Bronchial epithelial cell (primary cell): ENCODE data around the gene TMEM45B. TPM values are rescaled to one million over a fixed set of nuclear protein-coding genes. Genes with fewer than 3 reads are reported as not detected.
A peak's percentile ranks its signal among the peaks of the same experiment; 100 is the strongest.

Experiments
- DNase-seq: peaks from one replicate; pipeline ENCODE4 v3.0.0-alpha.2; 2010; ENCODE audit warnings: low read depth
- FAIRE-seq: peaks from 2 replicates; lab custom pipeline; 2011; peaks lifted over from hg19 to GRCh38; lab: Jason Lieb, UNC
- H3K27me3 ChIP-seq: 2 replicates; pipeline ENCODE4 v1.5.1; 2011; ENCODE audit warnings: low read length; ENCODE audit not compliant: control insufficient read depth, insufficient read depth
- H3K36me3 ChIP-seq: 2 replicates; pipeline ENCODE4 v1.5.1; 2011; ENCODE audit warnings: low read length; ENCODE audit not compliant: control insufficient read depth, insufficient read depth
- H3K4me3 ChIP-seq: 2 replicates; pipeline ENCODE4 v1.5.1; 2011; ENCODE audit warnings: mild to moderate bottlenecking, low read depth, low read length, control low read depth
- total RNA-seq: library from RNA; depleted of rRNA; stranded (reverse); fragments of >200 nt; gene quantifications from 2 replicates; pipeline ENCODE4 v1.2.1, GENCODE V29; 2014
- TF ChIP-seq, protein P1 (sequence below): IDR thresholded peaks from 2 replicates; pipeline ENCODE4 v1.5.1; 2011; ENCODE audit warnings: mild to moderate bottlenecking, moderate library complexity, low read length, control low read depth, inconsistent platforms; ENCODE audit not compliant: insufficient read depth, severe bottlenecking

TMEM45B gene
- total RNA-seq, 1 donor from 2014 or later: 162 TPM

DNA sequence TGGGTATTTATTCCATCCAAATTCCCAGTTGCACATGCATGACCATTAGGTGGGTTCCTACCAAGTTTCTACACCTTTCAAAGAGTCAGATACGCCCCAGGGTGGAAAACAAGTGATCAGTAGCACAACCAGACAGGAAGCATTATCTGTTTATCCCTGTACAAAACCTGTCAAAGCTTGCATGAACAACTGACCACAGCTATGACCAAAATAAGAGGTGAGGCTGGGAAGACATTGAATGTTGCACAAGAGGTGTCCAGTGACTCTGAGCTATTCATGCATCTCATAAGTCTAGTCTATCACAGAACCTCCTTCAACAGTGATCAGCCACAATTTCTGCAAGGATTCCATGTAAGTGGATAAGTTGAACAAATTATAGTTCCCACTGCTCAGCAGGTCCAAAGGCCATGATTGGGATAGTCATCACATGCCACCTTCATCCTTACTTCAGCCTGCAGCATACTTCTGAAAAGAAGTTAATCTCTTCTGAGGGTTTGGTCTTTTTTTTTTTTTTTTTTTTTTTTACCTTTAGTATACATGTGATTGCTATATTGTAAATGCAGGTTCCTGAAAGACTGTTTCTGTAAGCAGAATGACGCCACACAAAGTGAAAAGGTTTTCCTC, 28.0 kb upstream of the TMEM45B start:
- peak; percentile 84 for FAIRE-seq
- Histone ChIP-seq H3K27me3 (no peaks in the 10 kb centered on the region), H3K36me3 (no peaks in the 10 kb centered on the region), H3K4me3 (no peak overlapping the region)
- DNase-seq: peak; percentile 92
- TF ChIP-seq, protein P1, sequence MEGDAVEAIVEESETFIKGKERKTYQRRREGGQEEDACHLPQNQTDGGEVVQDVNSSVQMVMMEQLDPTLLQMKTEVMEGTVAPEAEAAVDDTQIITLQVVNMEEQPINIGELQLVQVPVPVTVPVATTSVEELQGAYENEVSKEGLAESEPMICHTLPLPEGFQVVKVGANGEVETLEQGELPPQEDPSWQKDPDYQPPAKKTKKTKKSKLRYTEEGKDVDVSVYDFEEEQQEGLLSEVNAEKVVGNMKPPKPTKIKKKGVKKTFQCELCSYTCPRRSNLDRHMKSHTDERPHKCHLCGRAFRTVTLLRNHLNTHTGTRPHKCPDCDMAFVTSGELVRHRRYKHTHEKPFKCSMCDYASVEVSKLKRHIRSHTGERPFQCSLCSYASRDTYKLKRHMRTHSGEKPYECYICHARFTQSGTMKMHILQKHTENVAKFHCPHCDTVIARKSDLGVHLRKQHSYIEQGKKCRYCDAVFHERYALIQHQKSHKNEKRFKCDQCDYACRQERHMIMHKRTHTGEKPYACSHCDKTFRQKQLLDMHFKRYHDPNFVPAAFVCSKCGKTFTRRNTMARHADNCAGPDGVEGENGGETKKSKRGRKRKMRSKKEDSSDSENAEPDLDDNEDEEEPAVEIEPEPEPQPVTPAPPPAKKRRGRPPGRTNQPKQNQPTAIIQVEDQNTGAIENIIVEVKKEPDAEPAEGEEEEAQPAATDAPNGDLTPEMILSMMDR: no peak

DNA sequence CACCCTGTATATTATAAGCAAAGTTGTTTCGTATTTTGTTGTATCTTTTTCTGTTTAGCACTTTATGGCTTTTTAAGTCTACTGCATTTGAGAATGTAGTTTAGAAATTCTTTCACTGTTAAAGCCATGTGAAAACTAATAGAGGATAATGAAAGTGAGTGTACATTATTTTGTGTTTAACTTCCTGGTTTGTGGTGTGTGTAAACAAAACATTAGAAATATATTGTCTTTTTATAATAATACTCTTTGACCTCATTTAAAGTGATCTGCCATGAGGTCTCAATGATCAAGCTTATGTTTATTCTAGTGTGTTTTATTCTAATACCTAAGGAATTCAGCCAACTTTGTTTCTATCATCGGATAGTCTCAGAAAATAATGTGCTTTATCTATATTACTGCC, 27.4 kb upstream of the TMEM45B start:
- no peak for FAIRE-seq
- DNase-seq: no peak
- H3K36me3 ChIP-seq: no peaks in the 10 kb centered on the region
- TF ChIP-seq, protein P1: no peak
- H3K27me3 ChIP-seq: no peaks in the 10 kb centered on the region
- H3K4me3 ChIP-seq: no peak overlapping the region

DNA sequence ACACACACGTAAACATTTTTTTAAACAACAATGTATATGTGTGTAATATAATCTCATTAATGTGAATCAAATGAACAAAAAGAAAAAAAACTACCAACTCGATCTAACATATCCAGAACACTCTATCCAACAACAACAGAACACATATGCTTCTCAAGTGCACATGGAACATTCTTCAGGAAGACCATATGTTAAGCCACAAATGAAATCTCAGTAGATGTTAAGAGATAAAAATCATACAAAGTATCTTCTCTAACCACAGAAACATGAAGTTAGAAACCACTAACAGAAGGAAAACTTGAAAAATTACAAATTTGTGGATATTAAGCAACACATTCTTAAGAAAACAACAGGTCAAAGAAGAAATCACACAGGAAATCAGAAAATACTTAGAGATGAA, 25.5 kb upstream of the TMEM45B start:
- Histone ChIP-seq H3K27me3 (no peaks in the 10 kb centered on the region), H3K36me3 (no peaks in the 10 kb centered on the region), H3K4me3 (no peak overlapping the region)
- FAIRE-seq (no peak), DNase-seq (no peak)
- TF ChIP-seq, protein P1: no peak

DNA sequence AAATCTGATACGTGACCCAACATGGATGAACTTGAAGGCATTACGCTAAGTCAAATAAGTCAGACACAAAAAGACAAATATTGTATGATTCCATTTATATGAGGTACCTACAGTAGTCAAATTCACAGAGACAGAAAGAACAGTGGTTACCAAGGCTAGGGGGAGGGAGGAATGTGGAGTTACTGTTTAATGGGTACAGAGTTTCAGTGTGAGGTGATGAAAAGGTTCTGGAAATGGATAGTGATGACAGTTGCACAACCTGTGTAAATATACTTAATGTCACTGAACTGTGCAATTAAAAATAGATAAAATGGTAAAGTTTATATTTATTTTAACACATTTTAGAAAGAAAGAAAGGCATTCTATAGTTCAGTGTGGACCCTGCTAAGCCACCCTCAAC, 24.1 kb upstream of the TMEM45B start:
- TF ChIP-seq, protein P1: no peak
- DNase-seq (no peak), FAIRE-seq (no peak)
- Histone ChIP-seq H3K36me3 (no peaks in the 10 kb centered on the region), H3K27me3 (no peaks in the 10 kb centered on the region), H3K4me3 (no peak overlapping the region)

DNA sequence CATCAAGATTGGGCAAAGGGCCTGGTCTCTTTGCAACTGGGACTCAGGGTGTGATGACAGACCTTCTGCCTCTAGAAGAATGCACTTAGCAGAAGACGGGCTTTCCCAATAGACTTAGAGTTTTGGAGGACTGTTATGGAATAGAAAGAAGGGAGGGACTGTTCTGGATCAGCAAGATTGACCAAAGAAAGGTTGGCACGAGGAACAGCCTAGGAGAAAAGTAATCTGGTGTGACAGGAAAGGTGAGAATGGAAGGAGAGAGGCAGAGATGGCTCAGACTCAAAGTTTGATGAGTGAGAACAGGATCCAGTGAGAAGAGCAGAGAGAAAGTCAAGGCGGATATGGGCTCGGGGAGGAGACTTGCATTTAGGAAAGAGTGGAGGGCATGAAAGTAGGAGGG, 23.0 kb upstream of the TMEM45B start:
- no peak for DNase-seq
- TF ChIP-seq, protein P1: no peak

DNA sequence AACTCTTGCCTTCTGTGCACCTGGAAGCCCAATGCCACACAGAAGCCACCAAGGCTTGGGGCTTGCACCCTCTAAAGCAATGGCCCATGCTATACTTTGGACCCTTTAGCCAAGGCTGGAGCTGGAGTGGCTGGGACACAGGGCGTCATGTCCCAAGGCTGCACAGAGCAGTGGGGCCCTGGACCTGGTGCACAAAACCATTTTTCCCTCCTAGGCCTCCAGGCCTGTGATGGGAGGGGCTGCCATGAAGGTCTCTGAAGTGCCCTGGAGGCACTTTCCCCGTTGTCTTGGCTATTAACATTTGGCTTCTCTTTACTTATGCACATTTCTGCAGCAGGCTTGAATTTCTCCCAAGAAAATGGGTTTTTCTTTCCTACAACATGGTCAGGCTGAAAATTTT, 20.6 kb upstream of the TMEM45B start:
- TF ChIP-seq, protein P1: no peak
- DNase-seq: no peak
- no peak overlapping the region for H3K4me3 ChIP-seq
- H3K36me3 ChIP-seq: no peaks in the 10 kb centered on the region
- no peak for FAIRE-seq
- no peaks in the 10 kb centered on the region for H3K27me3 ChIP-seq

More for the DNA sequence above, 23.0 kb upstream of the TMEM45B start:
- FAIRE-seq: no peak
- no peaks in the 10 kb centered on the region for H3K36me3 ChIP-seq
- no peak overlapping the region for H3K4me3 ChIP-seq
- no peaks in the 10 kb centered on the region for H3K27me3 ChIP-seq
